H9 (cell line): ENCODE results near the gene MNS1. TPM values are rescaled to one million over a fixed set of nuclear protein-coding genes. Genes with fewer than 3 reads are reported as not detected.

Experiments used
- DNase-seq: peaks from one replicate; pipeline ENCODE4 v3.0.0-alpha.2; 2017
- H2AFZ ChIP-seq: one replicate; pipeline ENCODE4 v1.6.1; 2013; ENCODE audit warnings: mild to moderate bottlenecking, low read length, control low read depth, moderate library complexity
- H2AK5ac ChIP-seq: 2 replicates; pipeline ENCODE4 v1.6.1; 2013; ENCODE audit warnings: low read length, control low read depth, mixed read lengths; ENCODE audit not compliant: insufficient read length
- H2BK120ac ChIP-seq: one replicate; pipeline ENCODE4 v1.6.1; 2013; ENCODE audit warnings: low read depth, mild to moderate bottlenecking, low read length, control low read depth, inconsistent platforms; ENCODE audit not compliant: poor library complexity, severe bottlenecking
- H2BK12ac ChIP-seq: 2 replicates; pipeline ENCODE4 v1.6.1; 2013; ENCODE audit warnings: low read length, control low read depth, mixed read lengths, low read depth; ENCODE audit not compliant: insufficient read length
- H2BK15ac ChIP-seq: 2 replicates; pipeline ENCODE4 v1.6.1; 2013; ENCODE audit warnings: low read depth, low read length, control low read depth
- H2BK20ac ChIP-seq: one replicate; pipeline ENCODE4 v1.6.1; 2013; ENCODE audit warnings: low read depth, mild to moderate bottlenecking, low read length, control low read depth, inconsistent platforms; ENCODE audit not compliant: poor library complexity, severe bottlenecking
- H2BK5ac ChIP-seq: 2 replicates; pipeline ENCODE4 v1.6.1; 2013; ENCODE audit warnings: low read length, control low read depth, mixed read lengths; ENCODE audit not compliant: insufficient read length
- H3K14ac ChIP-seq: 2 replicates; pipeline ENCODE4 v1.6.1; 2013; ENCODE audit warnings: low read length, control low read depth; ENCODE audit not compliant: insufficient read depth
- H3K18ac ChIP-seq: 2 replicates; pipeline ENCODE4 v1.6.1; 2013; ENCODE audit warnings: low read depth, mild to moderate bottlenecking, mixed read lengths, low read length, control low read depth; ENCODE audit not compliant: insufficient read length
- H3K23ac ChIP-seq: 2 replicates; pipeline ENCODE4 v1.6.1; 2013; ENCODE audit warnings: low read length, control low read depth, mixed read lengths, low read depth; ENCODE audit not compliant: insufficient read length
- H3K23me2 ChIP-seq: 2 replicates; pipeline ENCODE4 v1.6.1; 2013; ENCODE audit warnings: low read depth, mild to moderate bottlenecking, mixed read lengths, low read length, control low read depth; ENCODE audit not compliant: insufficient read length, poor library complexity, severe bottlenecking
- H3K27ac ChIP-seq: 2 replicates; pipeline ENCODE4 v1.5.1; 2013; ENCODE audit warnings: low read length, control low read depth, mixed read lengths, low read depth; ENCODE audit not compliant: insufficient read length
- H3K27me3 ChIP-seq: 2 replicates; pipeline ENCODE4 v1.6.1; 2013; ENCODE audit warnings: low read length, control low read depth, inconsistent platforms; ENCODE audit not compliant: insufficient read depth
- H3K4ac ChIP-seq: 2 replicates; pipeline ENCODE4 v1.6.1; 2013; ENCODE audit warnings: low read depth, mild to moderate bottlenecking, control low read depth, inconsistent platforms, low read length, moderate library complexity
- H3K4me1 ChIP-seq: 2 replicates; pipeline ENCODE4 v1.6.1; 2013; ENCODE audit warnings: low read length, control low read depth, inconsistent platforms; ENCODE audit not compliant: insufficient read depth
- H3K4me2 ChIP-seq: 2 replicates; pipeline ENCODE4 v1.6.1; 2013; ENCODE audit warnings: low read length, control low read depth, mixed read lengths; ENCODE audit not compliant: insufficient read length, insufficient read depth
- H3K56ac ChIP-seq: 2 replicates; pipeline ENCODE4 v1.6.1; 2013; ENCODE audit warnings: low read depth, mild to moderate bottlenecking, mixed read lengths, low read length, control low read depth; ENCODE audit not compliant: insufficient read length
- H3K79me1 ChIP-seq: 2 replicates; pipeline ENCODE4 v1.6.1; 2013; ENCODE audit warnings: low read depth, mild to moderate bottlenecking, moderate library complexity, low read length, control low read depth, inconsistent platforms; ENCODE audit not compliant: insufficient read depth, poor library complexity, severe bottlenecking
- H3K79me2 ChIP-seq: 2 replicates; pipeline ENCODE4 v1.6.1; 2013; ENCODE audit warnings: low read length, control low read depth, inconsistent platforms; ENCODE audit not compliant: insufficient read depth
- H3K9ac ChIP-seq: 2 replicates; pipeline ENCODE4 v1.6.1; 2013; ENCODE audit warnings: low read length, control low read depth, mixed read lengths; ENCODE audit not compliant: insufficient read length; ENCODE audit errors: extremely low read depth
- H3K9me3 ChIP-seq: one replicate; pipeline ENCODE4 v1.6.1; 2013; ENCODE audit warnings: low read depth, low read length, inconsistent platforms; ENCODE audit not compliant: control insufficient read depth
- H3T11ph ChIP-seq: one replicate; pipeline ENCODE4 v1.6.1; 2013; ENCODE audit warnings: mild to moderate bottlenecking, low read length, control low read depth, inconsistent platforms
- H4K20me1 ChIP-seq: one replicate; pipeline ENCODE4 v1.6.1; 2013; ENCODE audit not compliant: control insufficient read depth, insufficient read length, insufficient read depth
- H4K5ac ChIP-seq: 2 replicates; pipeline ENCODE4 v1.6.1; 2013; ENCODE audit warnings: low read depth, mild to moderate bottlenecking, mixed read lengths, low read length, control low read depth; ENCODE audit not compliant: insufficient read length
- H4K8ac ChIP-seq: replicated peaks from 2 replicates; pipeline ENCODE4 v1.6.1; 2013; ENCODE audit warnings: low read length, control low read depth, mixed read lengths, low read depth; ENCODE audit not compliant: insufficient read length
- H4K91ac ChIP-seq: 2 replicates; pipeline ENCODE4 v1.6.1; 2013; ENCODE audit warnings: low read depth, mild to moderate bottlenecking, moderate library complexity, mixed read lengths, low read length, control low read depth; ENCODE audit not compliant: insufficient read length
- H3K27ac Mint-ChIP-seq, 3 experiments: 2 replicates in 2 of 3; 3 replicates in 1 of 3; pipeline ENCODE4 v1.8.0; 2020 to 2021; ENCODE audit warnings: mixed read lengths in 3 of 3, mild to moderate bottlenecking in 1 of 3, moderate library complexity in 1 of 3
- H3K27me3 Mint-ChIP-seq: 2 replicates; pipeline ENCODE4 v1.8.0; 2021; ENCODE audit warnings: low read depth, mild to moderate bottlenecking, moderate library complexity, mixed read lengths
- H3K36me3 Mint-ChIP-seq, 3 experiments: 2 replicates in 2 of 3; 3 replicates in 1 of 3; pipeline ENCODE4 v1.8.0; 2020 to 2021; ENCODE audit warnings: low read depth in 3 of 3, mixed read lengths in 3 of 3; ENCODE audit not compliant: insufficient read depth in 1 of 3
- H3K4me1 Mint-ChIP-seq, 2 experiments: 2 replicates each; pipeline ENCODE4 v1.8.0; 2020; ENCODE audit warnings: mixed read lengths in 2 of 2
- H3K4me3 Mint-ChIP-seq, 2 experiments: 2 replicates in 1 of 2; 3 replicates in 1 of 2; pipeline ENCODE4 v1.8.0; 2020 to 2021; ENCODE audit warnings: mild to moderate bottlenecking in 2 of 2, mixed read lengths in 2 of 2, moderate library complexity in 1 of 2
- H3K9me3 Mint-ChIP-seq, 2 experiments: 2 replicates in 1 of 2; 3 replicates in 1 of 2; pipeline ENCODE4 v1.8.0; 2020; ENCODE audit warnings: mild to moderate bottlenecking in 2 of 2, mixed read lengths in 2 of 2, moderate library complexity in 1 of 2
- CTCF ChIP-seq: fragments of 200-600 bp; sonication (generic); conservative IDR thresholded peaks from 3 replicates; pipeline ENCODE4 v1.8.0; 2021; ENCODE audit warnings: antibody characterized with exemption, mild to moderate bottlenecking
- WGBS: extraction: QIAGEN DNeasy Blood & Tissue Kit; methylation state at CpG from one replicate; pipeline ENCODE4 v1.1.7; 2013; ENCODE audit warnings: missing lambda C conversion rate, low lambda C conversion rate, mixed read lengths; ENCODE audit not compliant: insufficient read length; ENCODE audit errors: extremely low coverage; 5-methylcytosine and 5-hydroxymethylcytosine counted together
- total RNA-seq: library from RNA; stranded (reverse); gene quantifications from 2 replicates; pipeline ENCODE4 v1.2.1, GENCODE V29; 2021

The MNS1 gene
- total RNA-seq, 1 experiment from 2014 or later = 4.2 TPM

DNA sequence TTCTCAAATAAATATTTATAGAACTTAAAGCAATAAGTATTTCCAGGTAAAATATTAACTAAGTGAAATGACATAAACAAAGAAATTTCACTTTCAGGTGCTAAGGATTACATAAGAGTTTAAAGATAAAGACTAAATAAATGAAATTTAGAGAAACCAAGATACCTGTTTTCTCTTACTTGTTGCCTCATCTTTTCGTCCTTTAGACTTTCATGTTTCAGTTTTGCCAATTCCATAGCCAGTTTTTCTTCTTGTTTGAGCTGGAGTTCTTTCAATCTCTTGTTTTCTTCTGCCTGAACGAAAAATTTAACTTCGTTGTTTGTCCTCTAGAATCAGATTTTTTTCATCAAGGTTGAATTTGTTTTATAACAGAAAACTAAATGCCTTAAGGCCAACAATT lies 8.7 kb downstream of the MNS1 start:
- H3K27ac ChIP-seq = no peak overlapping the region
- no peak overlapping the region for H2BK15ac ChIP-seq
- no peaks in the 10 kb centered on the region for H4K20me1 ChIP-seq
- H2BK5ac ChIP-seq = no peak overlapping the region
- no peak overlapping the region for H3K27ac Mint-ChIP-seq
- H3K4me1 Mint-ChIP-seq = no peaks in the 10 kb centered on the region
- H4K5ac ChIP-seq = no peak overlapping the region
- H4K8ac ChIP-seq = no peak overlapping the region
- H2BK20ac ChIP-seq = no peak overlapping the region
- no peak overlapping the region for H3K9ac ChIP-seq
- no peak overlapping the region for H2BK120ac ChIP-seq
- H3K23ac ChIP-seq = no peak overlapping the region
- H3K9me3 ChIP-seq = no peaks in the 10 kb centered on the region
- H3K4me3 Mint-ChIP-seq = no peak overlapping the region
- WGBS = no CpG with 5 or more reads among the region's 3 CpGs
- H3K79me2 ChIP-seq = no peaks in the 10 kb centered on the region
- no peak overlapping the region for H2AK5ac ChIP-seq
- no peaks in the 10 kb centered on the region for H3K9me3 Mint-ChIP-seq
- H2BK12ac ChIP-seq = no peak overlapping the region
- H3K4me1 ChIP-seq = no peaks in the 10 kb centered on the region
- no peak overlapping the region for H3K14ac ChIP-seq
- no peak for TF ChIP-seq CTCF
- no peak overlapping the region for H3T11ph ChIP-seq
- H3K4ac ChIP-seq = no peak overlapping the region
- H3K56ac ChIP-seq = no peak overlapping the region
- no peaks in the 10 kb centered on the region for H3K79me1 ChIP-seq
- no peaks in the 10 kb centered on the region for H3K27me3 ChIP-seq
- DNase-seq = no peak
- H4K91ac ChIP-seq = no peak overlapping the region
- peaks cover 0 to 6% (median 1%) of the 10 kb centered on the region in 3 experiments; a peak in 2 of 7 replicates for H3K36me3 Mint-ChIP-seq
- no peaks in the 10 kb centered on the region for H3K23me2 ChIP-seq
- no peaks in the 10 kb centered on the region for H3K27me3 Mint-ChIP-seq
- no peak overlapping the region for H3K18ac ChIP-seq
- H2AFZ ChIP-seq = no peak overlapping the region
- no peak overlapping the region for H3K4me2 ChIP-seq
